Fibroblast of peridontal ligament (primary cell): ENCODE data around the gene SMAP1.

Experiments
- DNase-seq: peaks from one replicate; pipeline ENCODE4 v3.0.0-alpha.2; 2010; ENCODE audit errors: extremely low read depth

SMAP1 gene

GRCh38 chr6:70842541-70842940, 174.9 kb downstream of the SMAP1 start:
- no peak for DNase-seq

GRCh38 chr6:70843328-70843918, 175.7 kb downstream of the SMAP1 start:
- DNase-seq = no peak

- no peak for DNase-seq
These were observed 176.6 kb downstream of the SMAP1 start for GRCh38 chr6:70844301-70844700.

- no peak for DNase-seq
These were observed 178.6 kb downstream of the SMAP1 start for GRCh38 chr6:70846207-70846835.

GRCh38 chr6:70847106-70848084, 179.7 kb downstream of the SMAP1 start:
- DNase-seq = no peak

- peak; percentile 56 for DNase-seq
These were observed 181.8 kb downstream of the SMAP1 start for GRCh38 chr6:70849348-70850069.

- DNase-seq = no peak
These were observed 185.1 kb downstream of the SMAP1 start for GRCh38 chr6:70852667-70853246.

- no peak for DNase-seq
These were observed 189.8 kb downstream of the SMAP1 start for GRCh38 chr6:70857387-70858077.

GRCh38 chr6:70860045-70860444, 192.4 kb downstream of the SMAP1 start:
- peak; percentile 23 for DNase-seq

GRCh38 chr6:70860920-70861319, 193.2 kb downstream of the SMAP1 start:
- no peak for DNase-seq

GRCh38 chr6:70863343-70863742, 195.7 kb downstream of the SMAP1 start:
- no peak for DNase-seq

GRCh38 chr6:70864401-70864800, 196.7 kb downstream of the SMAP1 start:
- DNase-seq = no peak

GRCh38 chr6:70872469-70872868, 204.8 kb downstream of the SMAP1 start:
- no peak for DNase-seq

GRCh38 chr6:70874181-70874913, 206.7 kb downstream of the SMAP1 start:
- DNase-seq = peak; percentile 25

GRCh38 chr6:70879496-70879895, 211.8 kb downstream of the SMAP1 start:
- DNase-seq = no peak

GRCh38 chr6:70884074-70884983, 216.6 kb downstream of the SMAP1 start:
- DNase-seq = peak; percentile 60

GRCh38 chr6:70886071-70886470, 218.4 kb downstream of the SMAP1 start:
- no peak for DNase-seq

- no peak for DNase-seq
These were observed 219.0 kb downstream of the SMAP1 start for GRCh38 chr6:70886661-70887060.

GRCh38 chr6:70889270-70889669, 221.6 kb downstream of the SMAP1 start:
- no peak for DNase-seq
